IMR-90 (cell line): ENCODE results near the gene TMEM45A. TPM values are rescaled to one million over a fixed set of nuclear protein-coding genes. Genes with fewer than 3 reads are reported as not detected.
A peak's percentile ranks its signal among the peaks of the same experiment; 100 is the strongest.

ENCODE experiments used
- ATAC-seq: fragments of 200-7000 bp; cut with Tn5 transposase; 2 replicates; pipeline ENCODE4 v1.9.1; 2020; ENCODE audit warnings: low read depth, mild to moderate bottlenecking, moderate library complexity
- BruUV-seq: library from RNA; stranded (reverse); fragments of 400-500 nt; replicated peaks from 2 replicates; lab custom pipeline; 2021; lab: Mats Ljungman, UMichigan
- CTCF ChIA-PET: fragments of 300-600 bp; formaldehyde crosslinking; extraction: SDS; loops from one replicate; lab custom pipeline; 2021; ENCODE audit warnings: antibody characterized with exemption; lab: Yijun Ruan, JAX
- POLR2A ChIA-PET: fragments of 300-600 bp; sonication (Branson Sonifier 250); formaldehyde crosslinking; loops from one replicate; lab custom pipeline; 2022; ENCODE audit warnings: antibody characterized with exemption; ENCODE audit not compliant: unreplicated experiment; lab: Charles Lee
- DNase-seq: peaks from one replicate; pipeline ENCODE4 v3.0.0; 2013
- H2AFZ ChIP-seq: replicated peaks from 2 replicates; pipeline ENCODE3; 2013; ENCODE audit warnings: low read length, mild to moderate bottlenecking; ENCODE audit not compliant: poor library complexity
- H2AK5ac ChIP-seq: 2 replicates; pipeline ENCODE4 v1.6.1; 2013; ENCODE audit warnings: low read depth, low read length, inconsistent platforms
- H2AK9ac ChIP-seq: replicated peaks from 2 replicates; pipeline ENCODE3; 2013; ENCODE audit warnings: mild to moderate bottlenecking, low read depth, low read length, moderate library complexity; ENCODE audit not compliant: poor library complexity
- H2BK120ac ChIP-seq: 2 replicates; pipeline ENCODE4 v1.6.1; 2013; ENCODE audit warnings: low read depth, low read length, inconsistent platforms
- H2BK15ac ChIP-seq: 3 replicates; pipeline ENCODE4 v1.6.1; 2013; ENCODE audit warnings: low read depth, low read length, inconsistent platforms
- H2BK20ac ChIP-seq: 2 replicates; pipeline ENCODE4 v1.6.1; 2013; ENCODE audit warnings: low read depth, mild to moderate bottlenecking, inconsistent platforms, low read length, moderate library complexity
- H2BK5ac ChIP-seq: 2 replicates; pipeline ENCODE4 v1.6.1; 2013; ENCODE audit warnings: mild to moderate bottlenecking, low read depth, low read length, inconsistent platforms; ENCODE audit not compliant: poor library complexity, severe bottlenecking
- H3K14ac ChIP-seq: replicated peaks from 2 replicates; pipeline ENCODE4 v1.6.1; 2013; ENCODE audit warnings: low read depth, low read length, inconsistent platforms
- H3K18ac ChIP-seq: 2 replicates; pipeline ENCODE4 v1.6.1; 2013; ENCODE audit warnings: low read depth, low read length, control low read depth
- H3K23ac ChIP-seq: 2 replicates; pipeline ENCODE4 v1.6.1; 2013; ENCODE audit warnings: low read depth, low read length, inconsistent platforms
- H3K27ac ChIP-seq: 2 replicates; pipeline ENCODE4 v1.5.1; 2013; ENCODE audit warnings: mild to moderate bottlenecking, control low read depth, low read length; ENCODE audit not compliant: insufficient read depth
- H3K27me3 ChIP-seq: 2 replicates; pipeline ENCODE4 v1.6.1; 2013; ENCODE audit warnings: low read length; ENCODE audit not compliant: control insufficient read depth, insufficient read depth
- H3K36me3 ChIP-seq: 2 replicates; pipeline ENCODE4 v1.6.1; 2013; ENCODE audit warnings: low read length, mixed read lengths; ENCODE audit not compliant: control insufficient read depth, insufficient read depth
- H3K4ac ChIP-seq: 2 replicates; pipeline ENCODE4 v1.6.1; 2013; ENCODE audit warnings: low read depth, low read length, inconsistent platforms
- H3K4me1 ChIP-seq: 2 replicates; pipeline ENCODE4 v1.6.1; 2013; ENCODE audit warnings: low read length, mixed read lengths; ENCODE audit not compliant: control insufficient read depth, insufficient read depth
- H3K4me2 ChIP-seq: 2 replicates; pipeline ENCODE4 v1.6.1; 2013; ENCODE audit warnings: low read depth, mild to moderate bottlenecking, control low read depth, low read length, moderate library complexity
- H3K4me3 ChIP-seq: 2 replicates; pipeline ENCODE4 v1.5.1; 2013; ENCODE audit warnings: low read depth, mild to moderate bottlenecking, control low read depth, low read length, moderate library complexity; ENCODE audit not compliant: insufficient read depth
- H3K56ac ChIP-seq: 2 replicates; pipeline ENCODE4 v1.6.1; 2013; ENCODE audit warnings: low read length, inconsistent platforms; ENCODE audit not compliant: insufficient read depth; ENCODE audit errors: extremely low read depth
- H3K79me1 ChIP-seq, 2 experiments: 2 replicates each; pipeline ENCODE4 v1.6.1; 2013; ENCODE audit warnings: low read length in 2 of 2, inconsistent platforms in 1 of 2, low read depth in 1 of 2
- H3K9ac ChIP-seq: 2 replicates; pipeline ENCODE4 v1.6.1; 2013; ENCODE audit warnings: low read depth, low read length, control low read depth
- H3K9me1 ChIP-seq: 2 replicates; pipeline ENCODE4 v1.6.1; 2013; ENCODE audit warnings: low read length, inconsistent platforms; ENCODE audit not compliant: insufficient read depth
- H3K9me3 ChIP-seq: 2 replicates; pipeline ENCODE4 v1.6.1; 2013; ENCODE audit warnings: low read length; ENCODE audit not compliant: control insufficient read depth, insufficient read depth
- H4K20me1 ChIP-seq: 2 replicates; pipeline ENCODE4 v1.6.1; 2013; ENCODE audit warnings: low read length, inconsistent platforms; ENCODE audit not compliant: insufficient read depth
- H4K5ac ChIP-seq: 2 replicates; pipeline ENCODE4 v1.6.1; 2013; ENCODE audit warnings: mild to moderate bottlenecking, low read depth, low read length, control low read depth
- H4K8ac ChIP-seq, 2 experiments: 2 replicates each; pipeline ENCODE4 v1.6.1; 2013; ENCODE audit warnings: low read depth in 2 of 2, low read length in 2 of 2, control low read depth in 1 of 2, inconsistent platforms in 1 of 2
- H4K91ac ChIP-seq: 2 replicates; pipeline ENCODE4 v1.6.1; 2013; ENCODE audit warnings: low read depth, low read length, inconsistent platforms; ENCODE audit not compliant: insufficient read depth
- BHLHE40 ChIP-seq: fragments of 150-350 bp; IDR thresholded peaks from 2 replicates; pipeline ENCODE4 v1.6.1; 2016; ENCODE audit warnings: mild to moderate bottlenecking, low read depth, low read length
- CEBPB ChIP-seq: IDR thresholded peaks from 2 replicates; pipeline ENCODE4 v1.6.1; 2012; ENCODE audit warnings: low read depth, low read length, improper control_type of control experiment
- CHD1 ChIP-seq: IDR thresholded peaks from 2 replicates; pipeline ENCODE4 v1.6.1; 2012; ENCODE audit warnings: low read depth, low read length, improper control_type of control experiment
- FOS ChIP-seq: fragments of 150-350 bp; IDR thresholded peaks from 2 replicates; pipeline ENCODE4 v1.6.1; 2016; ENCODE audit warnings: low read depth, low read length
- MAFK ChIP-seq: IDR thresholded peaks from 2 replicates; pipeline ENCODE4 v1.6.1; 2012; ENCODE audit warnings: low read depth, low read length, improper control_type of control experiment
- MAZ ChIP-seq: IDR thresholded peaks from 2 replicates; pipeline ENCODE4 v1.6.1; 2012; ENCODE audit warnings: low read depth, mild to moderate bottlenecking, low read length, improper control_type of control experiment, moderate library complexity, borderline replicate concordance
- MXI1 ChIP-seq: IDR thresholded peaks from 2 replicates; pipeline ENCODE4 v1.6.1; 2012; ENCODE audit warnings: low read depth, mild to moderate bottlenecking, low read length, moderate library complexity, borderline replicate concordance
- POLR2A ChIP-seq: IDR thresholded peaks from 2 replicates; pipeline ENCODE4 v1.6.1; 2012; ENCODE audit warnings: mild to moderate bottlenecking, low read depth, low read length
- RAD21 ChIP-seq: IDR thresholded peaks from 2 replicates; pipeline ENCODE4 v1.6.1; 2012; ENCODE audit warnings: low read length, improper control_type of control experiment
- RCOR1 ChIP-seq: IDR thresholded peaks from 2 replicates; pipeline ENCODE4 v1.6.1; 2012; ENCODE audit warnings: mild to moderate bottlenecking, low read length, improper control_type of control experiment; ENCODE audit not compliant: insufficient replicate concordance
- SMC3 ChIP-seq: fragments of 150-350 bp; IDR thresholded peaks from 2 replicates; pipeline ENCODE4 v1.6.1; 2016; ENCODE audit warnings: low read depth, mild to moderate bottlenecking, antibody characterized with exemption, low read length, moderate library complexity
- WGBS, 2 experiments: methylation state at CpG; one replicate each; pipeline versions ENCODE4 v1.1.5 to v1.1.7; 2013; ENCODE audit warnings: missing lambda C conversion rate in 2 of 2; ENCODE audit not compliant: insufficient read length in 1 of 2; ENCODE audit errors: extremely low coverage in 2 of 2; 5-methylcytosine and 5-hydroxymethylcytosine counted together
- dilution Hi-C: fragments of 300-500 bp; cut with HindIII; formaldehyde crosslinking; loops from one replicate; pipeline ENCODE4 v1.14.3; 2018; ENCODE audit warnings: low sequenced_read_pairs; ENCODE audit not compliant: unreplicated experiment
- in situ Hi-C: fragments of 300-500 bp; cut with MboI; formaldehyde crosslinking; loops from 3 replicates; pipeline ENCODE4 v1.14.3; 2019; ENCODE audit warnings: low sequenced_read_pairs, inconsistent platforms, mixed read lengths
- intact Hi-C: fragments of 100-400 bp; cut with micrococcal nuclease; formaldehyde crosslinking; loops from 2 replicates; pipeline ENCODE4 v1.10.0; 2022
- polyA plus RNA-seq, 3 experiments: library from polyadenylated mRNA; depleted of rRNA; stranded (reverse); fragments of >200 nt; gene quantifications; 2 replicates each; pipeline ENCODE4 v1.2.3, GENCODE V29; 2012; ENCODE audit warnings: low replicate concordance in 1 of 3
- total RNA-seq: library from RNA; depleted of rRNA; stranded (reverse); fragments of >200 nt; gene quantifications from 2 replicates; pipeline ENCODE4 v1.2.3, GENCODE V29; 2012
- TF ChIP-seq, protein P1 (sequence below): conservative IDR thresholded peaks from 2 replicates; pipeline ENCODE4 v1.5.1; 2012; ENCODE audit warnings: mild to moderate bottlenecking, low read depth, low read length, improper control_type of control experiment
- TF ChIP-seq, protein P2 (sequence below): fragments of 150-350 bp; IDR thresholded peaks from 2 replicates; pipeline ENCODE4 v1.6.1; 2016; ENCODE audit warnings: low read depth, mild to moderate bottlenecking, low read length, moderate library complexity, borderline replicate concordance
- TF ChIP-seq, protein P3 (sequence below): fragments of 150-350 bp; IDR thresholded peaks from 2 replicates; pipeline ENCODE4 v1.6.1; 2017; ENCODE audit warnings: mild to moderate bottlenecking, antibody characterized with exemption, low read length, low read depth

The TMEM45A gene
- total and polyA plus RNA-seq, 2 of the 4 experiments (the other 2 are of a cell fraction) = 13.6 to 21.7 TPM

DNA sequence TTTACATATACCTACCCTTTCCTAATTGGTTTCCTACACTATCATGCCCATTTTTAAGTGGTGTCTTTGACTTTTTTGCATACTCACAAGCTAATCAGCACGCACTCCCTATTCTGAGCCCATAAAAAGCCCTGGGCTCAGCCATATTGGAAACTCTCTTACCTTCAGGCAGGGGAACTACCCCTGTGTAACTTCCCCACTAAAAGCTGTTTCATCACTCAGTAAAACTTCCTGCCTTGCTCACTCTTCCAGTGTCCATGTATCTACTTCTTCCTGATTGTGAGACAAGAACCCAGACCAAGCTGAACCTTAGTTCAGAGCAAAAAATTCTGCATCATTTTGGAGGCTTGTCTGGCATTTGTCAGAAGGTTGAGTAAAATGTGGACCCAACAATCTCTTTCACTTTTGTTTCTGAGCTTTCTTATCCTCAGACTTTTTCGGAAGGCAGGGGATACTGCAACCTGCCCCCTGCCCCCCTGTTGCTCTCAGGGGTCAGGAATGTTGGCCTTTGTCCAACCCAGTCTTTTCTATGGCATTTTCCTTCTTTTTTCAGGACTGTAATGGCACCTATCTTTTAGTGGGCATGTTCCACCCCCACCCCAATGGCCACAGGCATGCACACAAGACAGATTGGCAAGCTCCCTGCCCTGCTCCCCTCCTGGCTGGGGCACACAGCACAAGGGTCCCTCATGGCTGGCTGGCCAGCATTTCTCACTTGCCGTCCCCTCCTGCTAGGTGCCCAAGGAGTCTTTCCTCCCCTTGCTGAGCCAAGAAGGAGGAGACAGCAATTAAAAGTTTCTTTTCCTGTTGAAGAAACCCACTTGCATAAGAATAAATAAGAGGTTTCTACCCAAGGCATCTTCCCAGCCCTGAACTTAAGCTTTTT lies 26.3 kb upstream of the TMEM45A start:
- Histone ChIP-seq H4K5ac (no peak overlapping the region), H2BK20ac (no peak overlapping the region), H4K8ac (no peak overlapping the region), H2BK5ac (no peak overlapping the region), H3K27ac (no peak overlapping the region), H4K20me1 (no peaks in the 10 kb centered on the region), H3K4me1 (no peaks in the 10 kb centered on the region; the same call in 1 of the 2 replicates), H2BK120ac (no peak overlapping the region), H3K9me3 (peaks cover 10% of the 10 kb centered on the region), H4K91ac (no peak overlapping the region), H3K18ac (no peak overlapping the region), H3K36me3 (no peaks in the 10 kb centered on the region), H3K56ac (no peak overlapping the region), H3K14ac (no peak overlapping the region), H2AFZ (peak overlapping the region; percentile 26), H2BK15ac (no peak overlapping the region), H3K4ac (no peak overlapping the region), H3K4me3 (no peak overlapping the region), H3K23ac (no peak overlapping the region), H2AK9ac (no peak overlapping the region), H3K9me1 (no peaks in the 10 kb centered on the region), H3K27me3 (no peaks in the 10 kb centered on the region), H3K4me2 (peak overlapping the region; percentile 52; the same call in 1 of the 2 replicates), H3K79me1 (no peaks in the 10 kb centered on the region), H2AK5ac (no peak overlapping the region), H3K9ac (no peak overlapping the region)
- in situ Hi-C loops (no loop called here), dilution Hi-C loops (no loop called here), intact Hi-C loops (loop anchor here (10.0 kb wide), 1 partner anchor 269 kb away; no protein-coding TSS in a partner anchor)
- 60% methylated on average over 1 of the region's 3 CpGs; no CpG with 5 or more reads in 1 of the 2 experiments for WGBS, 2 experiments
- CTCF ChIA-PET = interaction anchor here (1.3 kb wide), 1 partner anchor 123 kb away, joined by 5 read pairs; no protein-coding TSS in a partner anchor
- POLR2A ChIA-PET = interaction anchor here (0.6 kb wide), 1 partner anchor 111 kb away, joined by 3 read pairs; no protein-coding TSS in a partner anchor
- BruUV-seq = no TSS peak
- no peak for DNase-seq
- ATAC-seq = no peak
- TF ChIP-seq RCOR1 (no peak), RAD21 (no peak), CHD1 (no peak), MAFK (no peak), POLR2A (no peak), FOS (no peak), MAZ (no peak), MXI1 (no peak), SMC3 (no peak), BHLHE40 (no peak), CEBPB (no peak)
- TF ChIP-seq, protein P1, sequence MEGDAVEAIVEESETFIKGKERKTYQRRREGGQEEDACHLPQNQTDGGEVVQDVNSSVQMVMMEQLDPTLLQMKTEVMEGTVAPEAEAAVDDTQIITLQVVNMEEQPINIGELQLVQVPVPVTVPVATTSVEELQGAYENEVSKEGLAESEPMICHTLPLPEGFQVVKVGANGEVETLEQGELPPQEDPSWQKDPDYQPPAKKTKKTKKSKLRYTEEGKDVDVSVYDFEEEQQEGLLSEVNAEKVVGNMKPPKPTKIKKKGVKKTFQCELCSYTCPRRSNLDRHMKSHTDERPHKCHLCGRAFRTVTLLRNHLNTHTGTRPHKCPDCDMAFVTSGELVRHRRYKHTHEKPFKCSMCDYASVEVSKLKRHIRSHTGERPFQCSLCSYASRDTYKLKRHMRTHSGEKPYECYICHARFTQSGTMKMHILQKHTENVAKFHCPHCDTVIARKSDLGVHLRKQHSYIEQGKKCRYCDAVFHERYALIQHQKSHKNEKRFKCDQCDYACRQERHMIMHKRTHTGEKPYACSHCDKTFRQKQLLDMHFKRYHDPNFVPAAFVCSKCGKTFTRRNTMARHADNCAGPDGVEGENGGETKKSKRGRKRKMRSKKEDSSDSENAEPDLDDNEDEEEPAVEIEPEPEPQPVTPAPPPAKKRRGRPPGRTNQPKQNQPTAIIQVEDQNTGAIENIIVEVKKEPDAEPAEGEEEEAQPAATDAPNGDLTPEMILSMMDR = no peak
- TF ChIP-seq, protein P2, sequence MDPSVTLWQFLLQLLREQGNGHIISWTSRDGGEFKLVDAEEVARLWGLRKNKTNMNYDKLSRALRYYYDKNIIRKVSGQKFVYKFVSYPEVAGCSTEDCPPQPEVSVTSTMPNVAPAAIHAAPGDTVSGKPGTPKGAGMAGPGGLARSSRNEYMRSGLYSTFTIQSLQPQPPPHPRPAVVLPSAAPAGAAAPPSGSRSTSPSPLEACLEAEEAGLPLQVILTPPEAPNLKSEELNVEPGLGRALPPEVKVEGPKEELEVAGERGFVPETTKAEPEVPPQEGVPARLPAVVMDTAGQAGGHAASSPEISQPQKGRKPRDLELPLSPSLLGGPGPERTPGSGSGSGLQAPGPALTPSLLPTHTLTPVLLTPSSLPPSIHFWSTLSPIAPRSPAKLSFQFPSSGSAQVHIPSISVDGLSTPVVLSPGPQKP = no peak
- TF ChIP-seq, protein P3, sequence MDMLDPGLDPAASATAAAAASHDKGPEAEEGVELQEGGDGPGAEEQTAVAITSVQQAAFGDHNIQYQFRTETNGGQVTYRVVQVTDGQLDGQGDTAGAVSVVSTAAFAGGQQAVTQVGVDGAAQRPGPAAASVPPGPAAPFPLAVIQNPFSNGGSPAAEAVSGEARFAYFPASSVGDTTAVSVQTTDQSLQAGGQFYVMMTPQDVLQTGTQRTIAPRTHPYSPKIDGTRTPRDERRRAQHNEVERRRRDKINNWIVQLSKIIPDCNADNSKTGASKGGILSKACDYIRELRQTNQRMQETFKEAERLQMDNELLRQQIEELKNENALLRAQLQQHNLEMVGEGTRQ = no peak
